Hair follicular keratinocyte (primary cell): ENCODE data around the gene TFG. TPM values are rescaled to one million over a fixed set of nuclear protein-coding genes. Genes with fewer than 3 reads are reported as not detected.

ENCODE experiments used
- total RNA-seq: library from RNA; depleted of rRNA; stranded (reverse); fragments of >200 nt; gene quantifications from 2 replicates; pipeline ENCODE4 v1.2.3, GENCODE V29; 2015

Gene TFG
- total RNA-seq, result 126 and 133 TPM in 2 replicates

DNA sequence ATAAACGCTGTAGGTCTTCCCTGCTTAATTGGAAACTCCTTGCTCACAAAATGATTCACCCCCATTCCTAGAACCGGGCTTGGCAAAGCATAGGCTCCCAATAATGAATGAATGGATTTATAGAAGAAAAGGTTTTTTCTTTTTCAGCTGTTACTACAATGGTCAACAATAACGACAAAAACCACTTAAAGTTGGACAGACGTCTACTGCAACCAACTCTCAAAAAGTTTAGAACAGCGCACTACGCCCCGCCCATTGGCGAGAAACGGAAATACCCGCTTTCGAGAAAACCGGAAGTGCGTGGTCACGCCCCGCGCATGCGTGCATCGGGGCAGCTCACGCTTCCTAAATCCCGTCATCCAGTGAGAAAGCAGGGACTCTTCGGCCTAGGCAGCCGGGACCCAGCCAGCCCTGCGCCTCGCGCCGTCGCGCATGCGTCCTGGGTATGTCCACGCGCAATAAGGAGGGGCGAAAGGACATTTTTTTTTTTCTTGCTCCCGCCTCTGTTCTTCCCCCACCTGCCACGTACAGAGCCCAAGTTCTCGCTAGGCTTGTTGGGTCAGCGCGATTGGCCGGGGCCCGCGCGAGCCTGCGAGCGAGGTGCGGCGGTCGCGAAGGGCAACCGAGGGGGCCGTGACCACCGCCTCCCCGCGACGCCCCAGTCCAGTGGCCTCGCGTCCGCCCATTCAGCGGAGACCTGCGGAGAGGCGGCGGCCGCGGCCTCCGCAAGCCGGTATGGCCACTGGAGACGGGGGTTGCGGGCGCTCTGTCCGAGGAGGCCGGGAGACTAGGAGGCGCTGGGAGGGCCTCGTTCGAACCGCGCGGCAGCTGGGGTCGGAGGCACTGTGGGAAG, at the start of gene TFG:
TSS of gene TFG (plus strand) at position 506 of the 853 bp plus-strand sequence. CDS start 4,192 bp downstream, outside the sequence.

Other genes with a start within 250 kb of the TFG start
- 4.4 and 8.4 TPM in 2 replicates for gene TMEM45A, start 216.9 kb upstream of the TFG start, total RNA-seq
- not detected in 2 replicates for gene ADGRG7, start 99.9 kb upstream of the TFG start, total RNA-seq